ENCODE results near the gene RINL.

GRCh38 chr19:38877781-38878574 lies at the start of gene RINL:
- no peak for TF ChIP-seq CTCF (IDR thresholded peaks at IDR 0.05; ENCODE audit: poor library complexity, severe bottlenecking)
- TF ChIP-seq EZH2 (IDR thresholded peaks at IDR 0.05; ENCODE audit: borderline replicate concordance, insufficient read depth, low read length, poor library complexity, severe bottlenecking) = no peak
- TF ChIP-seq POLR2AphosphoS5 (IDR thresholded peaks at IDR 0.05) = no peak
- TF ChIP-seq RAD21 (conservative IDR thresholded peaks at IDR 0.05) = no peak

Measured in neural cell (in vitro differentiated cells).